ENCODE measurements around the gene TEAD1. TPM values are rescaled to one million over a fixed set of nuclear protein-coding genes. Genes with fewer than 3 reads are reported as not detected.
"Not testable (repeated sequence)": the region's sequence is repeated elsewhere in the genome, so short reads cannot be mapped to it uniquely, and the experiment has no call there.

The TEAD1 gene
- total RNA-seq, 1 donor from 2014 or later = 158 TPM

DNA sequence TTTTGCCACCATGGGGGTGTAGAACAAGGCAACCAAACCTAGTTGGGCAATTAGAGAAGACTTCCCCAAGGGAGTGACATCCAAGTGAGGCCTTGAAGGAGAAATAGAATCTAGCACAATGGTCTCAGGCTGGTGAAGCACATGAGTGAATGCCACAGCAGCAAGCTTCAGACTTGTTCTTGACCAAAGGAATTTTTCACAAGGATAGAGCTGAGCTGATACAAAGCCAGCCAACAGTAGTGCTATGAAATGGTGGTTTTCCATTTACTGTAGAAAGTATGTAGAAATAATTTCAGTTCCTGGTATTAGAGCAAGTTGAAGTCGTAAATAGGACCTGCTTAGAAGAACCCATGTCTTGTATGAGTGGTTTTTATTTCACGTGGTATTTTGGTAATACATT, 186.6 kb downstream of the TEAD1 start:
- no peak for DNase-seq (ENCODE audit: low spot score)

GRCh38 chr11:12862696-12863469, 188.7 kb downstream of the TEAD1 start:
- peak; percentile 89 for DNase-seq (ENCODE audit: low spot score)

GRCh38 chr11:12863605-12864121, 189.4 kb downstream of the TEAD1 start:
- DNase-seq (ENCODE audit: low spot score) = no peak

- DNase-seq (ENCODE audit: low spot score) = peak; percentile 82
These were observed 190.3 kb downstream of the TEAD1 start for GRCh38 chr11:12864316-12865156.

DNA sequence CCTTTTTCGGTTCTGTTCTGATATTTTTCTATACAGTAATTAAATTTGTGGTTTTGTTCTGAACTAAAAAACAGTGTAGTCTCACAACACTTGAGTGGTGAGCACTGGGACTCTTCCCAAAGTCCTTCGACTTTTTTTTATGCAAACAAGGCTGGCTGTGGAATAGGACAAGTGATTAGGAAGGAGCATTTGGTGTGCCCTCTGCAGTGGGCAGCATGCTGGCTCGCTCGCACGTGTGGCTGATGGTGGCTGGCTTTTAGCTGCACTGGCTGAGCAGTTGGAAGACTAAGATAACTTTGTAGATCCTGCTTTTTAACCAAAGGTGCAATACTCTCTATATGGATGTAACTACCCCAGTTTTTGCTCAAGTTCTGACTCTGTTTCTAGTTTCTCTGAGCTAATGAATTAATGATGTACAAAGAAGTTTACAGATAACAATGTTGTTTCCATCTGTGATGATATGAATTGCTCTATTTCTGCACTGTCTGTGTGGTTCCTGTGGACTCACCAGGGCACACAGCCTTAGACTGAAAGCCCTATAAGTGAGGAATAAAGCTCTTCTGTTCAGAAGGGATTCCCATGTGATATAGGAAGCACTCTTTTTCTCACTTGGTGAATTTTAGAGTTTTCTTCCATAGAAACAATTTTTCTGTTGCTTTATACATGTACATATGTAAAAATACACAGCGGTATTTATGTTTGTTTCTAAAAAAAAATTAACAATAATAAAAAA, 191.8 kb downstream of the TEAD1 start:
- DNase-seq (ENCODE audit: low spot score) = no peak

DNA sequence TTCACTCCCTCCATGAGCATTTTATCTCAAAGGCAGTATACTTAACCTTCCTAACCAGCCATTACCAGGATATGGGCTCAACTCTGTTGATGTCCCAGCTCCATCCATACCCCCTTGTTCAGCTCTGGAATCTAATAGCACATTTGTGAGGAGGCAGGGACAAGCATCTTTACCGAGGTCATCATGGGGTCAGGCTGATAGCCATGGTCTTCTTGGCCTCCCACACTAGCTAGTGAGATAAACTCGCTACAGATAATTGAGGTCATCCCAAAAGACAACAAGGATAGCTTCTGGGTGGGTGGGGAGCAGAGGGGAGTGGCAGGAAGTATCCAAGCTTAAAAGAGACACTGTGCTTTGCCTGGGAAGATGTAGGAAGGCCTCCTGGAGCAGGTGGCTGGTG, 193.3 kb downstream of the TEAD1 start:
- no peak for DNase-seq (ENCODE audit: low spot score)

- no peak for DNase-seq (ENCODE audit: low spot score)
These were observed 194.3 kb downstream of the TEAD1 start for GRCh38 chr11:12868315-12869073.

- DNase-seq (ENCODE audit: low spot score) = no peak
These were observed 197.0 kb downstream of the TEAD1 start for GRCh38 chr11:12871241-12871640.

- no peak for DNase-seq (ENCODE audit: low spot score)
These were observed 197.6 kb downstream of the TEAD1 start for GRCh38 chr11:12871788-12872321.

DNA sequence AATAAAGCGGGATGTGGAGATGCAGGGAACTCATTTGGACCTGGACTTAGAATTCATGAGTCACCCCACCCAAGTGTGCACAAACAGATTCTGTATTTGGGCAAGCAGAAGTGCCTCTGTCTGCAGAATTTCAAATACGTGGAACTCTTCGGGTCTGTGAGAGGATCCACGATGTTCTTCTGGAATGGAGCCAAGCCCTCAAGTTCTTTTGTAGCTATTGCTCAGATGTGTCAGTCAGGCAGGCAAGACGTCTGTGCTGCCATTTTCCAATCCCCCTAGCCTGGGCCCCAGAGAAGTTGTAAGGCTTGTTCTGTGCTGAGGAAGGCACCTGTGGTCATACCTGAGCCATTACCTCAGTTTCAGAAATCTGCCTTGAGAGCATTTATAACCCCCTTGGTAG, 202.1 kb downstream of the TEAD1 start:
- DNase-seq (ENCODE audit: low spot score) = peak; percentile 67

DNA sequence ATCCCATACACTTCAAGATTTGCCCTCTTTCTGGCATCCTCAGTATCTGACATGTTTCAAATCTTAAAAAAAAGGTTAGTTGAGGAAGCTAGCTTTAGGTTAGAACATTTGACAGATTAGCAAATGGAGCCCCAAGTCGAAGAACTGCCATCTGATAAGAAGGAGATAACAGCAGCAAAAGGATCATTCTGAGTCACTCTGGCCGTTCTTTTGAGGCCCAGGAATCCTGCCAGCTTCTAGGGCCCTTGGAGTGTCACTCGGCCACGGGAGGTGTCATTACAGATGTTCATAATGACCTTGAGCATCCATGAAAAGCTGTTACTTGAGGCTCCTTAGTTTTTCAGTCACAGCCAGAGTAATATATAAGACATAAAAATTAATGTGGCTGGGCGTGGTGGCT, 202.8 kb downstream of the TEAD1 start:
- no peak for DNase-seq (ENCODE audit: low spot score)

GRCh38 chr11:12877508-12877907, 203.3 kb downstream of the TEAD1 start:
- DNase-seq (ENCODE audit: low spot score) = not testable (repeated sequence)

DNA sequence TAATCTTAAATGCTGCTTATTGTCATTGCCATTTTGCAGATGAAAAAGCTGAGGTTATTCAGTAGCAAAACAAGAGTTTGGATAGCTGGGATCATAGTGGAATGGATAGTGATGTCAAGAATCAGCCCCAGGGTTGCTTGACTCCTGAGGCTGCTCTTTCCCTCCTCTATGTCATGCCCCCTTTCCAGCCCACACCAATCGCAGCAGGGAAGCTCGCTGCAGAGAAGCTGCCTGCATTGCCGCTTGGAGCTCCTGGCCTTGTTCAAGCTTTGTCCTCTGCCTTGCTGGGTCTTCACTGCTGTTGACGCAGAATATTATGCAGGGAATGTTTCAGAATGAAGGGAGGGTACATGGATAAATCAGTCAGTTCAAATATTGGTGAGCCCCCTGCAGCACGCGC, 206.1 kb downstream of the TEAD1 start:
- DNase-seq (ENCODE audit: low spot score) = no peak

DNA sequence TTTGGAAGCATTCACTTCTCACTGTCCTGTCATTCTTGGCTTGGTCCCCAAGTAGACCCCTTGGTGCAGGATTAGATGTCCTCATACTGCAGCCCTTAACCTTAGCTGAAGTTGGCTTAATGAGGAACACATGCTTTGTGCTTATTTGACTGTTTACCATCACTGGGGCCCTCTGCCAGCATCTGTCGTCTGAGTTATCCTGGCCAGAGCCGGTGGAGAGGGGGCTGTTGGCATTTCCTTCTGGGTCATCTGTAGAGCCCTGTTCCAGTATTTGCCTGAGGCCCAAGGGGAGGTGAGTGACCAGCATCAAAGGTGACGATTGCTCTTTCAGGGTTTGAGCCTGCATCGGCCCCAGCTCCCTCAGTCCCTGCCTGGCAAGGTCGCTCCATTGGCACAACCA, 208.4 kb downstream of the TEAD1 start:
- no peak for DNase-seq (ENCODE audit: low spot score)

- no peak for DNase-seq (ENCODE audit: low spot score)
These were observed 210.6 kb downstream of the TEAD1 start for GRCh38 chr11:12884751-12885318.

- no peak for DNase-seq (ENCODE audit: low spot score)
These were observed 211.6 kb downstream of the TEAD1 start for GRCh38 chr11:12885717-12886239.

- DNase-seq (ENCODE audit: low spot score) = no peak
These were observed 212.3 kb downstream of the TEAD1 start for GRCh38 chr11:12886508-12886907.

DNA sequence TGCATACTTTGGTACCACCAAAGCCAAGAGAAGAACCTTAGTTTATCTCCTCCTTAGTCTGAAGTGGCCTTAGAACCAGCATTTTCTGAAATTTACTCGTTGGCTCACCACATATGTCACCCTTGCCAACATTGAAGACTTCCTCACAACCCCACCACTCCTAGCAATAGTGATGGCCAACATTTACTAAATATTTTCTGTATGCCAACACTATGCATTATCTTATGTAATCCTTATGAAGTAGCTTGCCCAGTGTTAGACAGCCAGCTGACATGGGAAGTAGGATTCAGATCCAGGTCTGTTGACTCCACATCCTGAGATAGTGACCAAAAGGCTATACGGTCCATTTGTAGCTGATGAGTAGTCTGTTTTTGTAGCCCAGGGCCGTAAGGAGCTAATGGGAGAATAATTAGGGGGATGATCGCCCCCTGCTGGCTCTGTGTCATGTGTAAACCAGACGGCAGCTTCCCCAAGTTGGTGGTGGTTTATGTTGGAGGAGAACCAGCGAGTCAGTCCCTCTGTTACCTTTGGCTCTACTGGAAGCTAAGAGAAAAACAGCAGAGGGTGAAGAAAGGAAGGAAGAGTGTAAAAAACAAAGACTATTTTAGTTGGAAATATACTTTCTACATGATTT, 214.4 kb downstream of the TEAD1 start:
- DNase-seq (ENCODE audit: low spot score) = peak; percentile 77

DNA sequence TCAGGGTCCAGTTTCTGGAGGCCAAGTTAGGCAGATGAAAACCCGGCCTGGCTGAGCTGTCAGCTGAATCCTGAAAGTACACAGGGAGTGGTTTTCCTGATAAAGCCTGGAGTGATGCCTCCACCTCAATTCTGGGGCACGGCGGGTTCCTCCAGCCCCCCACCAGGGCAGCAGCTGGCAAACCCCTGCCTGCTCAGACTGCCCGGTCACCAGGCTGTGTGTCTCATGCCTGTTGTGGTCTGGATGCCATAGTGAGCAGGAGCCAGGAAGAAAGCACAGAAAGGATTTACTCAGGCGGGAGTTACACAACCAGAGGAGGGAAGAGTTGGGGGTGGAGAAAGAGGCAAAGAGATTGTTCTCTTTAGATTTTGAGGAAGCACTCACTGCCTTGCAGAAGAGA, 215.0 kb downstream of the TEAD1 start:
- peak; percentile 73 for DNase-seq (ENCODE audit: low spot score)

DNA sequence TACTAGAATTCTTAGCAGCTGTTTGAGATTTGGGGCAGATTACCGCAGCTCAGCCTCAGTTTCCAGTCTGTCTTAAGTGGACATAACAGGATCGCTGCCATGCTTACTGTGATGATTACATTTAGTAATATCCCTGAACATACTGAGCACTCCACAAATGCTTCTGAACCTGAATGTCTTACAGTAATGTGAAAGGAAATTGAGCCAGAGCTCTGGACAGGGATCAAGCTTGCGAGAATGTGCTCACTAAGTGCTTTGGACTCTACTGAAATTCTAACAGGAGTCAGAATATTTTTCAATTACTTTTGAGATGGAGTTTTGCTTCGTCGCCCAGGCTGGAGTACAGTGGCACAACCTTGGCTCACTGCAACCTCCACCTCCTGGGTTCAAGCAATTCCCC, 216.3 kb downstream of the TEAD1 start:
- DNase-seq (ENCODE audit: low spot score) = peak; percentile 77

Data from umbilical cord (tissue), 2 donors.